Tibial artery (tissue), 4 donors: ENCODE results near the gene CUX1.

Experiments
- DNase-seq, 2 donors: peaks; one replicate each; pipeline ENCODE4 v3.0.0-alpha.2; 2019
- H3K27ac ChIP-seq, 2 donors: fragments of 200-600 bp; sonication (generic) in 1 of 2; 1 replicate in 1 of 2; 2 replicates in 1 of 2; pipeline ENCODE4 v1.5.1; 2018 to 2019; ENCODE audit warnings: mild to moderate bottlenecking in 1 of 2
- H3K27me3 ChIP-seq, 2 donors: fragments of 200-600 bp; sonication (generic) in 1 of 2; one replicate each; pipeline versions ENCODE4 v1.5.1 to v1.6.0; 2016 to 2019
- H3K36me3 ChIP-seq, 3 donors: fragments of 200-600 bp; sonication (generic) in 2 of 3; one replicate each; pipeline ENCODE4 v1.5.1; 2016 to 2019; ENCODE audit warnings: mild to moderate bottlenecking in 2 of 3
- H3K4me1 ChIP-seq, 4 donors: fragments of 200-600 bp; sonication (generic) in 2 of 4; 1 replicate in 3 of 4; 2 replicates in 1 of 4; pipeline ENCODE4 v1.5.1; 2016 to 2019
- H3K4me3 ChIP-seq, 2 donors: fragments of 200-600 bp; sonication (generic) in 1 of 2; 1 replicate in 1 of 2; 2 replicates in 1 of 2; pipeline ENCODE4 v1.5.1; 2018 to 2019; ENCODE audit warnings: mild to moderate bottlenecking in 2 of 2
- H3K9me3 ChIP-seq, 3 donors: fragments of 200-600 bp; sonication (generic) in 1 of 3; one replicate each; pipeline ENCODE4 v1.5.1; 2016 to 2019
- intact Hi-C: fragments of 100-400 bp; cut with DNase I; formaldehyde crosslinking; loops from one replicate; pipeline ENCODE4 v1.15.0; 2023; ENCODE audit warnings: low total_unique reads
- TF ChIP-seq, protein P1 (sequence below), 2 experiments: fragments of 200-600 bp in 1 of 2; fragments of 450-650 bp in 1 of 2; IDR thresholded peaks; one replicate each; pipeline ENCODE4 v1.5.1; 2017 to 2019; ENCODE audit warnings: antibody characterized with exemption in 2 of 2, mild to moderate bottlenecking in 1 of 2, moderate library complexity in 1 of 2

Gene CUX1

DNA sequence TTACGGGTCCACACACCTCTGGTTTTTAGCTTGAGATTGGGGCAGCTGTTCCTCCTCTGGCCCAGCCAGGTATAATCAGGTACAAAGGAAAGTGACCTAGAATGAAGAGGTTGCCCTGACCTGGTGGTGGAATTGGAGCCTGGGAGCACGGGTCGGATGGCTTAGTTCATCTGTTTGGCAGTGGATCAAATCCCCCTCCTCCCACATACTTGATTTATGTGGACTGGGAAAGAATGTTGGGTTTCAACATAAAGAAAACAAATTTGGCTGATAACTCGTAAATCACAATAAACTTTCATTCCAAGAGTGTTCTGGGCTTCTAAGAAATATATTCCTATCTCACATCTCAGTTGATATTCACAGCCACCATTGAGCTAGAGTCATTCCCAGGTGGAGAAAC lies 186.8 kb downstream of the CUX1 start:
- Histone ChIP-seq H3K27ac (no peak overlapping the region), H3K36me3 (no peaks in the 10 kb centered on the region), H3K4me1 (peaks cover 0 to 22% (median 1%) of the 10 kb centered on the region in 4 donors), H3K4me3 (no peak overlapping the region), H3K9me3 (no peaks in the 10 kb centered on the region), H3K27me3 (no peaks in the 10 kb centered on the region)
- intact Hi-C loops: no loop called here
- no peak for DNase-seq
- TF ChIP-seq, protein P1, sequence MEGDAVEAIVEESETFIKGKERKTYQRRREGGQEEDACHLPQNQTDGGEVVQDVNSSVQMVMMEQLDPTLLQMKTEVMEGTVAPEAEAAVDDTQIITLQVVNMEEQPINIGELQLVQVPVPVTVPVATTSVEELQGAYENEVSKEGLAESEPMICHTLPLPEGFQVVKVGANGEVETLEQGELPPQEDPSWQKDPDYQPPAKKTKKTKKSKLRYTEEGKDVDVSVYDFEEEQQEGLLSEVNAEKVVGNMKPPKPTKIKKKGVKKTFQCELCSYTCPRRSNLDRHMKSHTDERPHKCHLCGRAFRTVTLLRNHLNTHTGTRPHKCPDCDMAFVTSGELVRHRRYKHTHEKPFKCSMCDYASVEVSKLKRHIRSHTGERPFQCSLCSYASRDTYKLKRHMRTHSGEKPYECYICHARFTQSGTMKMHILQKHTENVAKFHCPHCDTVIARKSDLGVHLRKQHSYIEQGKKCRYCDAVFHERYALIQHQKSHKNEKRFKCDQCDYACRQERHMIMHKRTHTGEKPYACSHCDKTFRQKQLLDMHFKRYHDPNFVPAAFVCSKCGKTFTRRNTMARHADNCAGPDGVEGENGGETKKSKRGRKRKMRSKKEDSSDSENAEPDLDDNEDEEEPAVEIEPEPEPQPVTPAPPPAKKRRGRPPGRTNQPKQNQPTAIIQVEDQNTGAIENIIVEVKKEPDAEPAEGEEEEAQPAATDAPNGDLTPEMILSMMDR (IDR thresholded peaks at IDR 0.05): no peak

DNA sequence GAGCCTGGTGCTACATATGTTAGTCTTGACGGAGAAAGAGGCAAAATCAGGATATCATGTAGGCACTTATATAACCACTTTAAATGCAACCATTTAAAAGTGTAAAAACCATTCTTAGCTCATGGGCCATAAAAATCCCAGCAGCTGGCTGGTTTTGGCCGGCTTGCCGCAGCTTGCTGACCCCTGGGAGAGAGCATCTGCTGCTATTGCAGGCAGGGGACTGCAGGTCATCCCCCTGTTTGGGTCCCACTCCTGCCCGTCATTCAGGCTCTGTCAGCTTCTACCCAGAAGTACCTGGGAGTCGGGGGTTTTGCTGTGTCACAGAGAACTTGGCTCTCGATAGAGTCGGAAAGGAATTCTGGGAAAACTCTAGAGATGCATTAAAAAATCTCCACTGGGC lies 187.4 kb downstream of the CUX1 start:
- no peak overlapping the region for H3K27ac ChIP-seq
- no peaks in the 10 kb centered on the region for H3K9me3 ChIP-seq
- H3K4me1 ChIP-seq: peaks cover 0 to 28% (median 1%) of the 10 kb centered on the region in 4 donors
- H3K4me3 ChIP-seq: no peak overlapping the region
- intact Hi-C loops: no loop called here
- no peaks in the 10 kb centered on the region for H3K36me3 ChIP-seq
- DNase-seq: no peak
- no peaks in the 10 kb centered on the region for H3K27me3 ChIP-seq
- TF ChIP-seq, protein P1 (IDR thresholded peaks at IDR 0.05): no peak

DNA sequence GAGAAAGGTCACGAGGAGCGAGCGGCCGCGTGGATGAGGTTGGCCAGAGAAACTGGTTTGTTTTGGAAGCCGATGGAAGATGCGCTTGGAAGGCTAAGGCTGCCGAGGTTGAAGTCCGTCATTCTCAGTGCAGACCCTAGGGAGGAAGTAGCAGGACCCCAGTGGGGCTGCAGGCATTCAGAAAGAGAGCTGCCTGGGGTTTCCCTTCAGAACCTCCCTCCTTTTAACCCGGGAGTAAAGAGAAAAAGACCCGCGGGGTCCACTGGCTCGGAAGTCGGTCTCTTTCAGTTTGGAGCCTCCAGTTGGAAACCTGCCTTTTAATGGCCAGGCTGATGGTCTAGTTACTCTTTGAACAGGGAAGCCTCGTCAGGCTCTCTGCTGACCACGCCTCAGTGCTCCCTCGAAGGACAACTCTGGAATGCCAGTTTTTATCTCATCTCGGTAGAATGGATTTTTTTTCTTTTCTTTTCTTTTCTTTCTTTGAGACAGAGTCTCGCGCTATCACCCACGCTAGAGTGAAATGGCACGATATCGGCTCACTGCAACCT lies 188.6 kb downstream of the CUX1 start:
- intact Hi-C loops: no loop called here

DNA sequence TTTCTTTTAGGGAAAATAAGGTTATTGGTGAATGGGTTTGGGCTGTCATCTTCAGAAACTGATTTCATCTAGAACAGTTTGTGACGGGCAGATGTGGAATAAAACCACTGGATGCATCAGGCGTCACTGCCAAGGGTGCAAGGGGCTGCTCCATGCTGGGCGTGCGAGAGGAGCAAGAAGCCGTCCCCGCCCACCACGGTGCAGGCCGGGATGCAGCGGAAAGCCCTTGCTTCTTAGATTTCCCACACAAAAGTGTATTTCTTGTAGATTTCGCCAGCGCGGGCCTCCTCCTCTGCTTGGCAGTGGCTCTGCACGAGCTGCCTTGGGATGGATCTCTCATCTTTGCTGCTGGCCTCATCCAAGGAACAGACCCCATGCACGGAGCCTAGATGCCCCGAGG lies 189.3 kb downstream of the CUX1 start:
- intact Hi-C loops: no loop called here
- no peak for DNase-seq
- H3K27me3 ChIP-seq: no peaks in the 10 kb centered on the region

More for the DNA sequence above, 188.6 kb downstream of the CUX1 start:
- Histone ChIP-seq H3K9me3 (no peaks in the 10 kb centered on the region), H3K27me3 (no peaks in the 10 kb centered on the region), H3K4me1 (peaks cover 0 to 31% (median 1%) of the 10 kb centered on the region in 4 donors), H3K4me3 (no peak overlapping the region), H3K27ac (no peak overlapping the region), H3K36me3 (no peaks in the 10 kb centered on the region)
- no peak for DNase-seq
- TF ChIP-seq, protein P1 (IDR thresholded peaks at IDR 0.05): no peak

DNA sequence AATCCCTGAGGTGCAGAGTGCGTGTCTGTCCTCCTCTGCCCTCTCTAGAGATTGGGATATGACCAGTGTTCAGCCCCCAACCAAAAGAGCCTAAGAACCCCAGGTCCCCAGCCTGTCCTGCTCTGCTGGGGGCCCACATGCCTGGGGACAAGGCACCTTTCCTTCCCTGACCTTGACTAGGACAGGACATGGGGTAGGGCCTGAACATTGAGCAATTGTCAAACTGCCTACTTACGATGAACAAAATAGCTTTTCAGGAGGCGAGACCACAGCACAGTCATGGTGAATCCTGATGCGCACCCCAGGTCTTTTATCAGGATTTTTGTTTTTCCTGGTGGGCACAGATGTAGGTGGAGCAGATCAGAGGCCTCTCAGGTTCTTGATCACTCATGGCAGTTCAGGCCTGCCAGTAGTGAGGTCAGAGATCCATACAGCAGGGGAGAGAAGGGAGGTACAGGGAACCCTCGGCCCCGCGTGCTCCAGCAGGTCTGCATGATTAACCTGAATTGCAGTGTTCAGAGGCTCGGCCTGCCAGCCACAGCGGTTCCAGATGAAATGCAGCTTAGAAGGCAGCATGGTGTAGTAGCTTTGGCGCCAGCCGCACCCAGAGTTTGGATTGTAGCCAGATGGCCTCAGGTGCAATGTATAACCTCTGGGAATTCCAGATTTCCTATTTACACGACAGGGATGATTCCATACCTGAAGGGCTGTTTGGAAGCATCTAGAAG lies 191.3 kb downstream of the CUX1 start:
- no peaks in the 10 kb centered on the region for H3K27me3 ChIP-seq
- TF ChIP-seq, protein P1 (IDR thresholded peaks at IDR 0.05): no peak
- DNase-seq: no peak
- intact Hi-C loops: no loop called here
- no peak overlapping the region for H3K4me3 ChIP-seq
- H3K4me1 ChIP-seq: peaks cover 0 to 45% (median 3%) of the 10 kb centered on the region in 4 donors
- H3K36me3 ChIP-seq: no peaks in the 10 kb centered on the region
- H3K9me3 ChIP-seq: no peaks in the 10 kb centered on the region
- no peak overlapping the region for H3K27ac ChIP-seq

More for the DNA sequence above, 189.3 kb downstream of the CUX1 start:
- no peaks in the 10 kb centered on the region for H3K36me3 ChIP-seq
- no peak overlapping the region for H3K4me3 ChIP-seq
- H3K27ac ChIP-seq: no peak overlapping the region
- H3K4me1 ChIP-seq: peaks cover 0 to 31% (median 1%) of the 10 kb centered on the region in 4 donors
- TF ChIP-seq, protein P1 (IDR thresholded peaks at IDR 0.05): no peak
- H3K9me3 ChIP-seq: no peaks in the 10 kb centered on the region
